DND-41 (cell line): ENCODE measurements around the gene TOR1B.
"Not testable (repeated sequence)": the region's sequence is repeated elsewhere in the genome, so short reads cannot be mapped to it uniquely, and the experiment has no call there.

Experiments used
- ATAC-seq: fragments of 200-7000 bp; cut with Tn5 transposase; 3 replicates; pipeline ENCODE4 v1.9.1; 2021; ENCODE audit warnings: low read depth; ENCODE audit not compliant: insufficient read depth
- DNase-seq: peaks from one replicate; pipeline ENCODE4 v3.0.0-alpha.2; 2020
- H2AFZ ChIP-seq: 2 replicates; pipeline ENCODE4 v1.6.0; 2012; ENCODE audit warnings: low read depth, low read length
- H3K27ac ChIP-seq: 2 replicates; pipeline ENCODE4 v1.5.1; 2012; ENCODE audit warnings: low read length, inconsistent platforms
- H3K27me3 ChIP-seq: fragments of 200-600 bp; sonication (generic); 2 replicates; pipeline ENCODE4 v1.6.0; 2012; ENCODE audit warnings: low read length, mild to moderate bottlenecking, inconsistent platforms; ENCODE audit not compliant: insufficient read depth, poor library complexity
- H3K36me3 ChIP-seq: 2 replicates; pipeline ENCODE4 v1.5.1; 2012; ENCODE audit warnings: low read length, inconsistent platforms; ENCODE audit not compliant: insufficient read depth
- H3K4me1 ChIP-seq: 2 replicates; pipeline ENCODE4 v1.5.1; 2012; ENCODE audit warnings: mild to moderate bottlenecking, low read length; ENCODE audit not compliant: insufficient read depth
- H3K4me2 ChIP-seq: 2 replicates; pipeline ENCODE4 v1.6.0; 2012; ENCODE audit warnings: mild to moderate bottlenecking, moderate library complexity, low read length, inconsistent platforms; ENCODE audit not compliant: insufficient read depth
- H3K4me3 ChIP-seq, 2 experiments: fragments of 200-600 bp in 1 of 2; shearing (Covaris generic) in 1 of 2; 2 replicates each; pipeline ENCODE4 v1.5.1; 2012 to 2016; ENCODE audit warnings: inconsistent platforms in 2 of 2, low read length in 2 of 2, mild to moderate bottlenecking in 2 of 2, low read depth in 1 of 2, moderate library complexity in 1 of 2
- H3K79me2 ChIP-seq: 2 replicates; pipeline ENCODE4 v1.6.0; 2012; ENCODE audit warnings: low read length, inconsistent platforms; ENCODE audit not compliant: insufficient read depth
- H3K9ac ChIP-seq: 2 replicates; pipeline ENCODE4 v1.6.0; 2012; ENCODE audit warnings: low read depth, mild to moderate bottlenecking, inconsistent platforms, low read length, moderate library complexity
- H3K9me3 ChIP-seq: 2 replicates; pipeline ENCODE4 v1.5.1; 2012; ENCODE audit warnings: low read length, moderate library complexity, mild to moderate bottlenecking, inconsistent platforms; ENCODE audit not compliant: insufficient read depth, severe bottlenecking
- H4K20me1 ChIP-seq: 2 replicates; pipeline ENCODE4 v1.6.0; 2012; ENCODE audit warnings: low read length; ENCODE audit not compliant: insufficient read depth
- CTCF ChIP-seq: IDR thresholded peaks from 2 replicates; pipeline ENCODE4 v1.5.1; 2012; ENCODE audit warnings: borderline replicate concordance, low read length, moderate library complexity, mild to moderate bottlenecking; ENCODE audit not compliant: poor library complexity, severe bottlenecking; ENCODE audit errors: extremely low read depth
- EZH2 ChIP-seq: IDR thresholded peaks from 3 replicates; pipeline ENCODE4 v1.6.1; 2012; ENCODE audit warnings: borderline replicate concordance, low read depth, mild to moderate bottlenecking, moderate library complexity, low read length, inconsistent platforms; ENCODE audit not compliant: severe bottlenecking

Gene TOR1B

GRCh38 chr9:129794549-129794948 lies 8.4 kb upstream of the TOR1B start:
- Histone ChIP-seq H3K9me3 (no peaks in the 10 kb centered on the region), H3K27me3 (no peaks in the 10 kb centered on the region), H3K79me2 (no peaks in the 10 kb centered on the region), H3K27ac (no peak overlapping the region), H2AFZ (no peak overlapping the region), H3K4me1 (no peaks in the 10 kb centered on the region), H3K4me2 (no peak overlapping the region), H3K9ac (no peak overlapping the region), H3K36me3 (no peaks in the 10 kb centered on the region), H3K4me3 (no peak overlapping the region), H4K20me1 (no peaks in the 10 kb centered on the region)
- no peak for ATAC-seq
- no peak for DNase-seq
- TF ChIP-seq CTCF: no peak
- TF ChIP-seq EZH2: no peak

GRCh38 chr9:129796029-129796428 lies 7.0 kb upstream of the TOR1B start:
- not testable (repeated sequence) for H3K27ac ChIP-seq, H3K79me2 ChIP-seq, H3K4me1 ChIP-seq, H3K27me3 ChIP-seq, H3K9me3 ChIP-seq, H3K4me2 ChIP-seq, H2AFZ ChIP-seq, H3K36me3 ChIP-seq, H3K4me3 ChIP-seq, ATAC-seq, H4K20me1 ChIP-seq, H3K9ac ChIP-seq, DNase-seq

- no peaks in the 10 kb centered on the region for H3K9me3 ChIP-seq
Measured at GRCh38 chr9:129798973-129799372, 4.0 kb upstream of the TOR1B start.

GRCh38 chr9:129801504-129801903 lies 1.5 kb upstream of the TOR1B start:
- DNase-seq: no peak
- H2AFZ ChIP-seq: peak overlapping the region; percentile 22; the same call in 1 of the 2 replicates
- H3K36me3 ChIP-seq: peaks cover 14% of the 10 kb centered on the region

More at GRCh38 chr9:129798973-129799372, 4.0 kb upstream of the TOR1B start:
- ATAC-seq (no peak), DNase-seq (no peak)
- H2AFZ ChIP-seq: no peak overlapping the region
- H3K4me3 ChIP-seq: no peak overlapping the region
- H3K4me1 ChIP-seq: peaks cover 4% of the 10 kb centered on the region
- no peaks in the 10 kb centered on the region; the same call in 1 of the 2 replicates for H3K36me3 ChIP-seq
- no peak overlapping the region for H3K9ac ChIP-seq
- no peak overlapping the region for H3K27ac ChIP-seq
- TF ChIP-seq CTCF (no peak), EZH2 (no peak)
- no peaks in the 10 kb centered on the region for H3K27me3 ChIP-seq
- peaks cover 3% of the 10 kb centered on the region; the same call in 1 of the 2 replicates for H4K20me1 ChIP-seq
- no peak overlapping the region for H3K4me2 ChIP-seq
- H3K79me2 ChIP-seq: peaks cover 6% of the 10 kb centered on the region

More at GRCh38 chr9:129801504-129801903, 1.5 kb upstream of the TOR1B start:
- H3K9me3 ChIP-seq: no peaks in the 10 kb centered on the region
- no peak overlapping the region for H3K4me2 ChIP-seq
- H3K27ac ChIP-seq: no peak overlapping the region
- peaks cover 10% of the 10 kb centered on the region for H3K4me1 ChIP-seq
- H3K27me3 ChIP-seq: no peaks in the 10 kb centered on the region
- TF ChIP-seq EZH2: no peak
- TF ChIP-seq CTCF: no peak
- no peak for ATAC-seq
- H4K20me1 ChIP-seq: peaks cover 11% of the 10 kb centered on the region; the same call in 1 of the 2 replicates
- H3K79me2 ChIP-seq: peaks cover 23% of the 10 kb centered on the region
- no peak overlapping the region for H3K9ac ChIP-seq
- H3K4me3 ChIP-seq: no peak overlapping the region
